Kidney epithelial cell (primary cell): Measurements from ENCODE around the gene MC1R. TPM values are rescaled to one million over a fixed set of nuclear protein-coding genes. Genes with fewer than 3 reads are reported as not detected.
"Not testable (repeated sequence)": the region's sequence is repeated elsewhere in the genome, so short reads cannot be mapped to it uniquely, and the experiment has no call there.

ENCODE experiments used
- DNase-seq: peaks from one replicate; pipeline ENCODE4 v3.0.0-alpha.2; 2010; ENCODE audit warnings: low read depth
- H3K27me3 ChIP-seq: 2 replicates; pipeline ENCODE4 v1.6.0; 2011; ENCODE audit warnings: low read length; ENCODE audit not compliant: control insufficient read depth, insufficient read depth
- H3K36me3 ChIP-seq: 2 replicates; pipeline ENCODE4 v1.5.1; 2011; ENCODE audit warnings: low read length; ENCODE audit not compliant: control insufficient read depth, insufficient read depth
- H3K4me3 ChIP-seq: 2 replicates; pipeline ENCODE4 v1.5.1; 2011; ENCODE audit warnings: low read depth, mild to moderate bottlenecking, control low read depth, low read length
- total RNA-seq: library from RNA; depleted of rRNA; stranded (reverse); fragments of >200 nt; gene quantifications from 2 replicates; pipeline ENCODE4 v1.2.3, GENCODE V29; 2015
- TF ChIP-seq, protein P1 (sequence below): IDR thresholded peaks from 2 replicates; pipeline ENCODE4 v1.5.1; 2011; ENCODE audit warnings: mild to moderate bottlenecking, moderate library complexity, low read length, control low read depth, inconsistent platforms; ENCODE audit not compliant: insufficient read depth, poor library complexity, severe bottlenecking

The MC1R gene
- total RNA-seq, 1 donor from 2014 or later = 3.0 TPM

- Histone ChIP-seq H3K4me3 (peak overlapping the region; percentile 93), H3K36me3 (no peaks in the 10 kb centered on the region), H3K27me3 (no peaks in the 10 kb centered on the region)
- TF ChIP-seq, protein P1, sequence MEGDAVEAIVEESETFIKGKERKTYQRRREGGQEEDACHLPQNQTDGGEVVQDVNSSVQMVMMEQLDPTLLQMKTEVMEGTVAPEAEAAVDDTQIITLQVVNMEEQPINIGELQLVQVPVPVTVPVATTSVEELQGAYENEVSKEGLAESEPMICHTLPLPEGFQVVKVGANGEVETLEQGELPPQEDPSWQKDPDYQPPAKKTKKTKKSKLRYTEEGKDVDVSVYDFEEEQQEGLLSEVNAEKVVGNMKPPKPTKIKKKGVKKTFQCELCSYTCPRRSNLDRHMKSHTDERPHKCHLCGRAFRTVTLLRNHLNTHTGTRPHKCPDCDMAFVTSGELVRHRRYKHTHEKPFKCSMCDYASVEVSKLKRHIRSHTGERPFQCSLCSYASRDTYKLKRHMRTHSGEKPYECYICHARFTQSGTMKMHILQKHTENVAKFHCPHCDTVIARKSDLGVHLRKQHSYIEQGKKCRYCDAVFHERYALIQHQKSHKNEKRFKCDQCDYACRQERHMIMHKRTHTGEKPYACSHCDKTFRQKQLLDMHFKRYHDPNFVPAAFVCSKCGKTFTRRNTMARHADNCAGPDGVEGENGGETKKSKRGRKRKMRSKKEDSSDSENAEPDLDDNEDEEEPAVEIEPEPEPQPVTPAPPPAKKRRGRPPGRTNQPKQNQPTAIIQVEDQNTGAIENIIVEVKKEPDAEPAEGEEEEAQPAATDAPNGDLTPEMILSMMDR = no peak
- DNase-seq = no peak
These were observed 6.3 kb downstream of the MC1R start for GRCh38 chr16:89924925-89925307.

DNA sequence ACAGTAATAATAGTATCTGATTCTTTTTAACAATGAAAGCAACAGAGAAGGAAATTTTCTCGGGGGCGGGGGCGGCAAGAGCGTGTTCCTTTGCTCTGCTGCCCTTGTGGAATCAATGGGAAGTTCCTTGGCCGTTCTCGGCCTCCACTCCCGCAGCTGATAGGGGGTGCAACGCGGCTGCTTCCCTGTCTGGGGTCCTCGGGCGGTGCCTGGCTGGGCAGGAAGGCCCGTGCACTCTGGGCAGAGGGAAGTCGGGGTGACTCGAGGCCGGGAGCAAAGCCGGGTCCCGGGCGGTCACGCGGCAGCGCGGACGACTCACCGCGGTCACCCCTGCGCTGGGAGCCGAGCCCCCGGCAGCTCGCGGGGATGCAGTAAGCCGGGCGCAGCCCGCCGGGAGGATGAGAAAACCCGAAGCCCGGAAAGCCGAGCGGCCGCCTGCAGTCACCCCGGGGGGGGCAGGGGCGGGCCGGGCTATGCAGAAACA lies 7.0 kb downstream of the MC1R start:
- no peak for DNase-seq
- TF ChIP-seq, protein P1 = no peak
- Histone ChIP-seq H3K27me3 (no peaks in the 10 kb centered on the region), H3K36me3 (no peaks in the 10 kb centered on the region), H3K4me3 (peak overlapping the region; percentile 93)

GRCh38 chr16:89931305-89931896 lies 12.7 kb downstream of the MC1R start:
- Histone ChIP-seq H3K27me3 (no peaks in the 10 kb centered on the region), H3K4me3 (no peak overlapping the region), H3K36me3 (peaks cover 7% of the 10 kb centered on the region)
- no peak for DNase-seq
- TF ChIP-seq, protein P1 = no peak

- DNase-seq = no peak
- Histone ChIP-seq H3K36me3 (peaks cover 7% of the 10 kb centered on the region), H3K4me3 (no peak overlapping the region), H3K27me3 (no peaks in the 10 kb centered on the region)
- TF ChIP-seq, protein P1 = no peak
These were observed 13.3 kb downstream of the MC1R start for GRCh38 chr16:89931964-89932363.

DNA sequence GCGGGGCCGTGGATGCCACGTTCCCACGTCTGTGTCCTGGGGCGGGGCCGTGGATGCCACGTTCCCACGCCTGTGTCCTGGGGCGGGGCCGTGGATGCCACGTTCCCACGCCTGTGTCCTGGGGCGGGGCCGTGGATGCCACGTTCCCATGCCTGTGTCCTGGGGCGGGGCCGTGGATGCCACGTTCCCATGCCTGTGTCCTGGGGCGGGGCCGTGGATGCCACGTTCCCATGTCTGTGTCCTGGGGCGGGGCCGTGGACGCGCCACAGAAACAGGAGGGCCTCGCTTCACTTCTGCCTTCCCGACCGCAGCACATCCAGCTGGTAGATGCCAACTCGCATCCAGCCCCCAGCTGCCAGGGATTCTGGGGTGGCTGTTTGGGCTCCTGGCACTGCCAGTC lies 15.4 kb downstream of the MC1R start:
- H3K36me3 ChIP-seq, H3K4me3 ChIP-seq, DNase-seq, H3K27me3 ChIP-seq: not testable (repeated sequence)

GRCh38 chr16:89934611-89935553 lies 16.2 kb downstream of the MC1R start:
- Histone ChIP-seq H3K36me3 (peaks cover 7% of the 10 kb centered on the region), H3K4me3 (no peak overlapping the region), H3K27me3 (no peaks in the 10 kb centered on the region)
- TF ChIP-seq, protein P1 = no peak
- DNase-seq = no peak

GRCh38 chr16:89935620-89936019 lies 17.0 kb downstream of the MC1R start:
- H3K27me3 ChIP-seq, H3K4me3 ChIP-seq, H3K36me3 ChIP-seq, DNase-seq: not testable (repeated sequence)
